CD8-positive, alpha-beta memory T cell (primary cell): Measurements from ENCODE around the gene SUFU. TPM values are rescaled to one million over a fixed set of nuclear protein-coding genes. Genes with fewer than 3 reads are reported as not detected.

ENCODE experiments used
- CTCF ChIA-PET: fragments of 350-600 bp; sonication (Branson Sonifier 250); formaldehyde crosslinking; loops from one replicate; lab custom pipeline; 2021; ENCODE audit warnings: antibody characterized with exemption; lab: Charles Lee
- POLR2A ChIA-PET: fragments of 350-600 bp; sonication (Branson Sonifier 250); formaldehyde crosslinking; loops from one replicate; lab custom pipeline; 2021; ENCODE audit warnings: antibody characterized with exemption; lab: Charles Lee
- DNase-seq, 5 donors: peaks; one replicate each; pipeline versions ENCODE4 v3.0.0 to v3.0.0-alpha.2; 2020 to 2022; ENCODE audit warnings: mixed read lengths in 1 of 5
- H3K27ac ChIP-seq: one replicate; pipeline ENCODE4 v1.7.0; 2013; ENCODE audit warnings: low read depth, mild to moderate bottlenecking, low read length, moderate library complexity
- H3K27me3 ChIP-seq: 2 replicates; pipeline ENCODE4 v1.7.0; 2013; ENCODE audit warnings: low read length, mild to moderate bottlenecking; ENCODE audit not compliant: insufficient read depth, poor library complexity, severe bottlenecking
- H3K36me3 ChIP-seq: 2 replicates; pipeline ENCODE4 v1.7.0; 2013; ENCODE audit warnings: mild to moderate bottlenecking, low read length, moderate library complexity; ENCODE audit not compliant: insufficient read depth
- H3K4me1 ChIP-seq: 2 replicates; pipeline ENCODE4 v1.7.0; 2013; ENCODE audit warnings: mild to moderate bottlenecking, low read length, moderate library complexity; ENCODE audit not compliant: insufficient read depth
- H3K4me3 ChIP-seq: 2 replicates; pipeline ENCODE4 v1.7.0; 2013; ENCODE audit warnings: mild to moderate bottlenecking, low read length
- H3K9me3 ChIP-seq: 2 replicates; pipeline ENCODE4 v1.7.0; 2013; ENCODE audit warnings: mild to moderate bottlenecking, low read length
- H3K27ac Mint-ChIP-seq, 8 donors: one replicate each; pipeline ENCODE4 v1.8.0; 2020 to 2021; ENCODE audit warnings: mixed read lengths in 8 of 8, mild to moderate bottlenecking in 6 of 8, inconsistent platforms in 3 of 8, moderate library complexity in 3 of 8
- H3K27me3 Mint-ChIP-seq, 2 donors: one replicate each; pipeline ENCODE4 v1.8.0; 2020 to 2021; ENCODE audit warnings: mixed read lengths in 2 of 2, mild to moderate bottlenecking in 1 of 2, moderate library complexity in 1 of 2
- H3K36me3 Mint-ChIP-seq, 3 donors: one replicate each; pipeline ENCODE4 v1.8.0; 2020 to 2021; ENCODE audit warnings: mixed read lengths in 3 of 3, inconsistent platforms in 1 of 3, mild to moderate bottlenecking in 1 of 3
- H3K4me1 Mint-ChIP-seq, 3 donors: one replicate each; pipeline ENCODE4 v1.8.0; 2020 to 2021; ENCODE audit warnings: mixed read lengths in 3 of 3, inconsistent platforms in 1 of 3, mild to moderate bottlenecking in 1 of 3
- H3K4me3 Mint-ChIP-seq, 7 donors: one replicate each; pipeline ENCODE4 v1.8.0; 2020 to 2021; ENCODE audit warnings: mixed read lengths in 7 of 7, mild to moderate bottlenecking in 6 of 7, moderate library complexity in 4 of 7, inconsistent platforms in 2 of 7
- H3K9me3 Mint-ChIP-seq, 5 donors: one replicate each; pipeline ENCODE4 v1.8.0; 2020 to 2022; ENCODE audit warnings: mixed read lengths in 5 of 5, mild to moderate bottlenecking in 3 of 5, moderate library complexity in 2 of 5, inconsistent platforms in 1 of 5
- polyA plus RNA-seq: library from polyadenylated mRNA; unstranded; fragments of 300-500 nt; fragmentation: Illumina TruSeq; gene quantifications from one replicate; pipeline ENCODE4 v1.2.3, GENCODE V29; 2021
- total RNA-seq, 2 experiments: library from RNA; stranded (reverse); gene quantifications; one replicate each; pipeline ENCODE4 v1.2.3, GENCODE V29; 2021

The SUFU gene
- total and polyA plus RNA-seq, 3 experiments from 2014 or later = 7.5 to 8.3 (median 8.3) TPM

- H3K27me3 Mint-ChIP-seq = no peaks in the 10 kb centered on the region
- H3K27ac Mint-ChIP-seq = peak overlapping the region in 4 of 8 donors; percentile 12 to 65 (median 45)
- no peak overlapping the region for H3K4me3 ChIP-seq
- ChIA-PET POLR2A (no interaction called here), CTCF (no interaction called here)
- no peak for DNase-seq
- H3K27ac ChIP-seq = no peak overlapping the region
- H3K4me3 Mint-ChIP-seq = no peak overlapping the region
- no peaks in the 10 kb centered on the region for H3K9me3 ChIP-seq
- H3K36me3 ChIP-seq = no peaks in the 10 kb centered on the region
- H3K4me1 ChIP-seq = no peaks in the 10 kb centered on the region
- peaks cover 0 to 28% (median 3%) of the 10 kb centered on the region in 3 donors for H3K36me3 Mint-ChIP-seq
- no peaks in the 10 kb centered on the region for H3K27me3 ChIP-seq
- no peaks in the 10 kb centered on the region for H3K9me3 Mint-ChIP-seq
- H3K4me1 Mint-ChIP-seq = no peaks in the 10 kb centered on the region
These were observed 122.4 kb downstream of the SUFU start for GRCh38 chr10:102626026-102626685.

DNA sequence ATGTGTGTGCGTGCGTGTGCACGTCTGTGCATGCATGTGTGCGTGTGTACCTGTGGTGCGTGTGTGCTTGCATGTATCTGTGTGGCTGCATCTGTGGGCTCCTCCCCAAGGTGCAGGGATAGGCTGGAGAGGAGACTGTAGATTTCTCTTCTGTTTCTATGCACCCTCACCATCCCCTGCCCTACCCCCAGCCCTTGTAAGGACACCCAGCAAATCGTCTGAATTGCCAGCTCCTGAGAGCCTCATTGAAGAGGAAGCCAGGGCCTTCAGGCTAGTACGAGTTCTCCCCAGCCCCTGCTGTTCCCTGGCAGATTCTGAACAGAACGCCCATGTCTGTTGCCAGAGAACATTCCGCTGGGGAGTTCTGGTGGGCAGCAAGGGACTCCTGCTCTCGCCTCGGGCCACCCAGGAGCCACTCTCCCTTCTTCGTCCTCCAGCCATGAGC lies 123.5 kb downstream of the SUFU start:
- no peak overlapping the region for H3K27ac ChIP-seq
- peaks cover under 1 to 5% (median 4%) of the 10 kb centered on the region in 3 donors for H3K4me1 Mint-ChIP-seq
- H3K9me3 ChIP-seq = no peaks in the 10 kb centered on the region
- H3K27me3 Mint-ChIP-seq = no peaks in the 10 kb centered on the region
- no peaks in the 10 kb centered on the region for H3K9me3 Mint-ChIP-seq
- peaks cover 0 to 31% (median 3%) of the 10 kb centered on the region in 3 donors for H3K36me3 Mint-ChIP-seq
- no peaks in the 10 kb centered on the region for H3K27me3 ChIP-seq
- DNase-seq = no peak
- CTCF ChIA-PET = no interaction called here
- POLR2A ChIA-PET = no interaction called here
- H3K27ac Mint-ChIP-seq = peak overlapping the region in 2 of 8 donors; percentile 33 to 84
- H3K36me3 ChIP-seq = no peaks in the 10 kb centered on the region
- H3K4me3 Mint-ChIP-seq = no peak overlapping the region
- H3K4me1 ChIP-seq = peaks cover under 1% of the 10 kb centered on the region
- H3K4me3 ChIP-seq = no peak overlapping the region

GRCh38 chr10:102627736-102628293 lies 124.0 kb downstream of the SUFU start:
- H3K27me3 ChIP-seq = no peaks in the 10 kb centered on the region
- no peak overlapping the region for H3K4me3 ChIP-seq
- Mint-ChIP-seq H3K9me3 (no peaks in the 10 kb centered on the region), H3K27ac (peak overlapping the region in 1 of 8 donors; percentile 33), H3K4me1 (peaks cover 6 to 10% (median 9%) of the 10 kb centered on the region in 3 donors), H3K36me3 (peaks cover 0 to 31% (median 3%) of the 10 kb centered on the region in 3 donors), H3K4me3 (no peak overlapping the region), H3K27me3 (no peaks in the 10 kb centered on the region)
- CTCF ChIA-PET = interaction anchor here (1.2 kb wide), 1 partner anchor 80 kb away, joined by 3 read pairs; no protein-coding TSS in a partner anchor
- no peaks in the 10 kb centered on the region for H3K36me3 ChIP-seq
- no peak for DNase-seq
- no peak overlapping the region for H3K27ac ChIP-seq
- H3K9me3 ChIP-seq = no peaks in the 10 kb centered on the region
- H3K4me1 ChIP-seq = peaks cover 6% of the 10 kb centered on the region
- POLR2A ChIA-PET = no interaction called here

DNA sequence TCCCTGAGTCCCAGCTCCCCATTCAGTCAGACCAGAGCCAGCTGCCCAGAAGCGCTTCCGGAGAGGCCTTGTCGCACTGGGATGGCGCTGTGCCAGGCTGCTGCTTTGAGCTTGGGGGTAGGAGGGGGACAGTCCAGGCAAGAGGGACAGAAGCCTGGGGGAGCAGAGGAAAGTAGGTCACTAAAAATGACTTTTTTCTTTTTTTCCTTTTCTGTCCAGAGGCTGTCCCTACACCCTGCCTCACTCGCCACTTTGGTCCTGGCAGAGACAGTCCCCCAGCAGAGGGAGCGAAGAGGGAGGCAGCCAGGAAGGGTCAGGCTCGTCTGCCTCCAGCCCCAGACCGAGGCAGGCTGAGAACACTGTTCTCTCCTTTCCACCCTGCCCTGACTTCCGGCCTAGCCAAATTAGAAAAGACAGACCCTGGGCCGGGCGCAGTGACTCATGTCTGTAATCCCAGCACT lies 124.7 kb downstream of the SUFU start:
- H3K4me3 Mint-ChIP-seq = no peak overlapping the region
- no peak for DNase-seq
- no peaks in the 10 kb centered on the region for H3K27me3 Mint-ChIP-seq
- ChIA-PET POLR2A (no interaction called here), CTCF (interaction anchor here (1.2 kb wide), 1 partner anchor 79 kb away, joined by 3 read pairs; no protein-coding TSS in a partner anchor)
- H3K36me3 Mint-ChIP-seq = peaks cover 0 to 29% (median 3%) of the 10 kb centered on the region in 3 donors
- no peaks in the 10 kb centered on the region for H3K9me3 Mint-ChIP-seq
- peaks cover 13 to 17% (median 15%) of the 10 kb centered on the region in 3 donors for H3K4me1 Mint-ChIP-seq
- Histone ChIP-seq H3K9me3 (no peaks in the 10 kb centered on the region), H3K27ac (no peak overlapping the region), H3K27me3 (no peaks in the 10 kb centered on the region), H3K36me3 (no peaks in the 10 kb centered on the region), H3K4me1 (peaks cover 12% of the 10 kb centered on the region), H3K4me3 (no peak overlapping the region)
- peak overlapping the region in 1 of 8 donors; percentile 24 for H3K27ac Mint-ChIP-seq

GRCh38 chr10:102629661-102630614 lies 126.2 kb downstream of the SUFU start:
- Histone ChIP-seq H3K4me1 (peaks cover 27% of the 10 kb centered on the region), H3K27ac (no peak overlapping the region), H3K4me3 (no peak overlapping the region), H3K36me3 (no peaks in the 10 kb centered on the region), H3K27me3 (no peaks in the 10 kb centered on the region), H3K9me3 (no peaks in the 10 kb centered on the region)
- ChIA-PET CTCF (no interaction called here), POLR2A (no interaction called here)
- Mint-ChIP-seq H3K36me3 (peaks cover 0 to 29% (median 3%) of the 10 kb centered on the region in 3 donors), H3K4me1 (peaks cover 17 to 29% (median 24%) of the 10 kb centered on the region in 3 donors), H3K27ac (no peak overlapping the region), H3K9me3 (no peaks in the 10 kb centered on the region), H3K27me3 (no peaks in the 10 kb centered on the region), H3K4me3 (no peak overlapping the region)
- no peak for DNase-seq

DNA sequence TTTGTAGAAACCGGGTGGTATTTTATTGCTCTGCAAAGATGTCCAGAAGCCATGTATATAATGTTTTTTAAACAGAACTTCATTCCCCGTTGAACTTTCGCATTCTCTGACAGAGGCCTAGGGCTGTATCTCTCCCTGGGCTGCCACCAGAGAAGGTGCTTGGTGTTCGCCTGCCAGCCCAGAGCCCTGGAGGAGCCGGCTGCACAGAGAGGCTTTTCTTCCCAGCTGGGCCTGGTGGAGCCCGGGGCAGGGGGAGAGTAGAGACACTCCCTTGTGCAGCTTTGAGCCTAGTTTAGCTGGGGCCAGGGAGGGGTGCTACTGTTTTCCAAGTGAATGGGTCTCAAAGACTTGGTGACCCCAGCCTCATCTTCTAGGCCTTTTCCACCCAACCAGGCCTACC lies 126.9 kb downstream of the SUFU start:
- H3K4me1 Mint-ChIP-seq = peaks cover 25 to 36% (median 31%) of the 10 kb centered on the region in 3 donors
- peak overlapping the region in 2 of 8 donors; percentile 72 to 95 for H3K27ac Mint-ChIP-seq
- H3K36me3 ChIP-seq = no peaks in the 10 kb centered on the region
- no peaks in the 10 kb centered on the region for H3K27me3 Mint-ChIP-seq
- H3K4me3 Mint-ChIP-seq = no peak overlapping the region
- H3K27me3 ChIP-seq = no peaks in the 10 kb centered on the region
- H3K36me3 Mint-ChIP-seq = peaks cover 0 to 28% (median 3%) of the 10 kb centered on the region in 3 donors
- no peak overlapping the region for H3K4me3 ChIP-seq
- POLR2A ChIA-PET = no interaction called here
- H3K4me1 ChIP-seq = peaks cover 34% of the 10 kb centered on the region
- no peaks in the 10 kb centered on the region for H3K9me3 Mint-ChIP-seq
- H3K27ac ChIP-seq = no peak overlapping the region
- no peaks in the 10 kb centered on the region for H3K9me3 ChIP-seq
- CTCF ChIA-PET = no interaction called here
- no peak for DNase-seq

DNA sequence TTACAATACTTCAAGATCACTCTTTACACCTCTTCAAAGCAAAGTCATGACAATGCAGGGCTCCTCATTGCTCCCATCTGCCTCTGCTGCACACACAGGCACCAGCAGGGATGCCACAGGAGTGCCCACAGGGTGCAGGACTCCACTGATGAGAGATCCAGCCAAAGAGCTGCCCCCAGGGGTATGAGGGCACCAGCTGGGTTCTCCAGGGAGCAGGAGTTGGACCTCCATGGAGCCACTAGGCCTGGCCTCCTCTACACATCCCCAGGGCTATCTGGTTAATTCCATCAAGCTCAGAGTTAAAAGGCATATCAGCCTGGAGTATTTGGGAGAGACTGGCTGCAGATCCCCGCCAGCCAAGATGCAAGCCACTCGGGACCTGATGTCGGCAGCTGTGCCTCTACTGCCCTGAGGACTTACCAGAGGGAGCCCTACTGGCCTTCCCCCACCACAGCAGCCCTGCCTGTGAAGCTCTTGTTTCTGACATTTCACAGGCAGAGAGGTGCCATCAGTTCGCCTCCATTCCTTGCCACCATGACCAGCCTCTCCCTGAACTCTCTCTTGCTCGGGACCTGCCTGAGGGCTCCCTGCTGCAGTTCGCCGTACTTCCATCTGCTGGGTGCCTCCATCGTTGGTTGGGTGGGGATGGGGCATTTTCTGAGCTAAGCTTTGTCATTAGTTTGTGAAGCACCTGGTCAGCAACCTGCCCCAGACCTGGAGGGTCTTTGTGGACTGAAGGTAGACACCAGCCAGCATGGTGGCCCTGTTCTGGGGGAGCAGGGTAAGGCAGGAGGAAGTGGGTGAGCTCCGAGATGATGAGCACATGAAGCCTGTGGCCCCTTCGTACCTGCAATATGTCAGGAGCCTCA lies 128.0 kb downstream of the SUFU start:
- POLR2A ChIA-PET = interaction anchor here (1.7 kb wide), 1 partner anchor 13 kb away, joined by 4 read pairs; the partner anchor contains the start of gene TRIM8
- CTCF ChIA-PET = interaction anchor here (1.4 kb wide), 1 partner anchor 10 kb away, joined by 4 read pairs; no protein-coding TSS in a partner anchor

More for the DNA sequence above, 128.0 kb downstream of the SUFU start:
- Histone ChIP-seq H3K4me3 (no peak overlapping the region), H3K27me3 (no peaks in the 10 kb centered on the region), H3K27ac (no peak overlapping the region), H3K4me1 (peaks cover 40% of the 10 kb centered on the region), H3K36me3 (no peaks in the 10 kb centered on the region), H3K9me3 (no peaks in the 10 kb centered on the region)
- peak in 1 of 5 donors; percentile 8 for DNase-seq
- Mint-ChIP-seq H3K27me3 (no peaks in the 10 kb centered on the region), H3K36me3 (peaks cover 0 to 28% (median 3%) of the 10 kb centered on the region in 3 donors), H3K4me1 (peaks cover 28 to 43% (median 35%) of the 10 kb centered on the region in 3 donors), H3K27ac (peak overlapping the region in 6 of 8 donors; percentile 8 to 95 (median 85)), H3K4me3 (no peak overlapping the region), H3K9me3 (no peaks in the 10 kb centered on the region)
